Measurements from ENCODE around the gene DESI1.
A peak's percentile ranks its signal among the peaks of the same experiment; 100 is the strongest.

Gene DESI1

DNA sequence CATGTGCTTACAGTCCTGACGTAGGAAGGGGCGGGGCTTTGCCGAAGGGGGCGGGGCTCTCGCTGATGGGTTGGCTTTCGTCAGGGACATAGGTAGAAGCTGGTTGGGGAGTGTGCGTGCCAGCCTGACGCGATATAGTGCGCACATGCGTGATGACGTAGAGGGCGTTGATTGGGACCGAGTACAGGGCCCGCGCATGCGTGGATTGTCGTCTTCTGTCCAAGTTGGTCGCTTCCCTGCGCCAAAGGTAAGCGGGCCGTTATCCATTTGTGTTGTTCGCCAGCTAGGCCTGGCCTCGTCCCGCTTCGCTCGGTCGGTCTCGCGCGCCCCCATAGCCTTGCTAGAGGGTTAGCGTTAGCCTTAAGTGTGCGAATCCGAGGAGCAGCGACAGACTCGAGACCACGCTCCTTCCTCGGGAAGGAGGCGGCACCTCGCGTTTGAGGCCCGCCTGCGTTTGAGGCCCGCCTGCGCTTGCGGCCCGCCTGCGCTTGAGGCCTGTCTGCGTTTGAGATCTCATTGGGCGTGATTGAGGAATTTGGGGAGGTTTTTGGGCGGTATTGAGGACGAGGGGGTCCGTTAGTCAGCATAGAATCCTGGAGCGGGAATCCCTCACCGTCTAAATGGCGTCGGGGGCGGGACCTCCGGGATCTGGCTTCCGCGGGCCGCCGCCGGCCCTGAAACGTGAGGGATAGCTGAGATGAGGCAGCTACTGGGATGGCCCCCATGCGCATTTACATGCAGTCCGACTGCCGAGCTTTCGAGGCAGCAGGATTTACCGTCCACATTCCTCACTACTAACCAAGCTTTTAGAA, 462 bp upstream of the DESI1 start, which contains the start of gene XRCC6:
Gene XRCC6 (plus strand): TSS at position 197 of the 812 bp plus-strand sequence. CDS start 710 bp downstream, outside the sequence.
- TF ChIP-seq CTCF (conservative IDR thresholded peaks at IDR 0.05; ENCODE audit: low read depth) = no peak
- ChIA-PET POLR2A (ENCODE audit: low non-redundant PET) (no interaction called here), CTCF (interaction anchor here (1.2 kb wide), 1 partner anchor 23 kb away, joined by 3 read pairs; no protein-coding TSS in a partner anchor)
- DNase-seq (ENCODE audit: low spot score) = peak; percentile 99
- H3K27ac ChIP-seq = peak within 1 kb of the TSS; percentile 90

DNA sequence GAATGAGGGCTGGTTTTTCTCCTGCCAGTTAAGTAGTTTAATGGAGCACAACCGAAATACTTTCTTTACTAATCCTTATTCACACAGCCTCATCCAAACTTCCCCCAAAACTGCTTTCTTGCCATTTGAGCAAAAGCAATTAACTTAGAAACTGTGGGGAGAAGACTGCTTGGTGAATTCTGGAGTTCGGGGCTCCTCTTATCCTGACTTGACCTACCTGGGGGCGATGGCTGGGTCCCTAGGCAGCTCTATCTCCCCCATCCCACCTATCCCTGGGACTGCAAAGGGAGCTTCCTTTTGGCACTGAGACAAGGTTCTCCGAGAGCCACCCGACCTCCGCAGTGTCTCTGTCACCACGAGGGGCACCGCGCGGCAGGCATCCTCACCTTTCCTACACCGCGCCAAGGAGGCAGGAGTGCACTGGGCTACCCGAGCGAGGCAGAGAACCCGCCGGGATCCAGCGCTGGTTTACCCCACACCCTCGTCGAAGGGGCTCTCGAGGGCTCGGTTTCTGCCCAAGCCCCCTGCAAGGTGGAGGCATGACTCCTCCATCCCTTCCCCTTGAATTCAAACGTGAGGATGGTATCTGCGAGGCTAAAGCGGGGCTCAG, 759 bp downstream of the DESI1 start:
- ChIA-PET CTCF (interaction anchor here (0.6 to 0.7 kb wide), 2 partner anchors 71 to 1181 kb away, joined by 3 read pairs; no protein-coding TSS in a partner anchor), POLR2A (ENCODE audit: low non-redundant PET) (interaction anchor here (0.6 kb wide), 1 partner anchor 428 kb away, joined by 3 read pairs; no protein-coding TSS in a partner anchor)
- no peak for DNase-seq (ENCODE audit: low spot score)
- no peak for TF ChIP-seq CTCF (conservative IDR thresholded peaks at IDR 0.05; ENCODE audit: low read depth)
- peak overlapping the region; percentile 90 for H3K27ac ChIP-seq

DNA sequence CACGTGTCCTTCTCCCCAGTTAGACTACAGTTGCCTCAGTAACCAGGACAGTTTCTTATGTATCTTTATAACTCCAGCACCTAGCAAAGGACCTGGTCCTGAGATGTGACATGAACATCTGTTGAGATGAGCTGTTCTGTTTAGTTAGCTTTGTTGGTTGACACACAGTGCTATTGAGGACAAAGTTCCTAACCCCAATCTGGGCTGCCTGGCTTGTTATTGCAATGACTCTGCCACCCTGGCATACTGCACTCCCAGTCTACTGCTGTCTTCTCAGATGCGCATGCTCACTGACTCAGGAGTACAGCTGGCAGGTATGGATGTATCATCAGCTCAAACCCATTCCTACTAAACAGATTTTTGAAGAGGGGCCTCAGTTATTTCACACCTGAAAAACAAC, 7.4 kb downstream of the DESI1 start:
- ChIA-PET CTCF (no interaction called here), POLR2A (ENCODE audit: low non-redundant PET) (interaction anchor here (0.6 kb wide), 1 partner anchor 1206 kb away, joined by 7 read pairs; no protein-coding TSS in a partner anchor)
- TF ChIP-seq CTCF (conservative IDR thresholded peaks at IDR 0.05; ENCODE audit: low read depth) = no peak
- no peak for DNase-seq (ENCODE audit: low spot score)
- H3K27ac ChIP-seq = no peak overlapping the region

DNA sequence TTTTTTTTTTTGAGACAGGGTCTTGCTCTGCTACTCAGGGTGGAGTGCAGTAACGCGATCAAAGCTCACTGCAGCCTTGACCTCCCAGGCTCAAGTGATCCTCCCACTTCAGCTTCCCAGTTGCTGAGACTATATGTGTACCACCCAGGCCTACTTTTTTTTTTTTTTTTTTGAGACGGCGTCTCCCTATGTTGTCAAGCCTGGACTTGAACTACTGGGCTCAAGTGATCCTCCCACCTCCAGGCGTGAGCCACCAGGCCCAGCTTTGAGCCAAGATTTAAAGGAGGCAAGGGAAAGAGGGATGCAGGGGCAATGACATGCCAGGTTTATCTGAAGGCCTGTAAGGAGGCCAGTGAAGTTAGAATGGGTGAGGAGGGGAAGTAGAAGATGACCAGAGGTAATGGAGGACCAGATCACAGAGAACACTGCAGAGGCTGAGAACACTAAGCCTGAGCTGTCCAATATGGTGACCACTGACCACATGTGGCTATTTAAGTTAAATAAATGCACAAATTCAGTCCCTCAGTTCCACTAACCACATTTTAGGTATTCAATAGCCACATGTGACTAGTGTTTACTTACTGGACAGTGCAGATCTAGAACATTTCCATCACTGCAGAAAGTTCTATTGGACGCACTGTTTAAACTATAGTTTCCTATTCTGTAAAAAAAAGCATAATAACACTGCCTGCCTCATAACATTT, 8.1 kb downstream of the DESI1 start:
- POLR2A ChIA-PET (ENCODE audit: low non-redundant PET) = no interaction called here
- no peak for DNase-seq (ENCODE audit: low spot score)
- CTCF ChIA-PET = interaction anchor here (0.5 kb wide), 1 partner anchor 161 kb away, joined by 3 read pairs; no protein-coding TSS in a partner anchor
- TF ChIP-seq CTCF (conservative IDR thresholded peaks at IDR 0.05; ENCODE audit: low read depth) = no peak
- H3K27ac ChIP-seq = peak overlapping the region; percentile 44

- no peak for DNase-seq (ENCODE audit: low spot score)
- TF ChIP-seq CTCF (conservative IDR thresholded peaks at IDR 0.05; ENCODE audit: low read depth) = no peak
- H3K27ac ChIP-seq = peak overlapping the region; percentile 3; the same call in 1 of the 2 replicates
- POLR2A ChIA-PET (ENCODE audit: low non-redundant PET) = no interaction called here
- CTCF ChIA-PET = no interaction called here
Observed at GRCh38 chr22:41608386-41608785, 12.5 kb downstream of the DESI1 start.

GRCh38 chr22:41603873-41604332, 16.9 kb downstream of the DESI1 start:
- ChIA-PET POLR2A (ENCODE audit: low non-redundant PET) (no interaction called here), CTCF (no interaction called here)
- DNase-seq (ENCODE audit: low spot score) = no peak
- no peak overlapping the region for H3K27ac ChIP-seq
- no peak for TF ChIP-seq CTCF (conservative IDR thresholded peaks at IDR 0.05; ENCODE audit: low read depth)
